SK-N-SH (cell line): ENCODE data around the gene KERA. TPM values are rescaled to one million over a fixed set of nuclear protein-coding genes. Genes with fewer than 3 reads are reported as not detected.

ENCODE experiments used
- CTCF ChIA-PET: fragments of 300-600, 350-600 bp; formaldehyde crosslinking; extraction: SDS; loops from one replicate; lab custom pipeline; 2021; lab: Yijun Ruan, JAX
- POLR2A ChIA-PET: fragments of 350-600 bp; sonication (Branson Sonifier 250); formaldehyde crosslinking; extraction: SDS; loops from one replicate; lab custom pipeline; 2020; ENCODE audit warnings: antibody characterized with exemption, inconsistent platforms; lab: Yijun Ruan, JAX
- DNase-seq: peaks from one replicate; pipeline ENCODE4 v3.0.0; 2012
- H2AFZ ChIP-seq: fragments of 200-600 bp; sonication (generic); 2 replicates; pipeline ENCODE4 v1.8.1; 2016; ENCODE audit warnings: antibody characterized with exemption, mild to moderate bottlenecking, low read depth
- H3F3A ChIP-seq: fragments of 200-600 bp; sonication (generic); replicated peaks from 2 replicates; pipeline ENCODE3; 2016; ENCODE audit warnings: antibody characterized with exemption, mild to moderate bottlenecking; ENCODE audit not compliant: insufficient read depth
- H3K27ac ChIP-seq, 2 experiments: fragments of 200-500 bp in 1 of 2; fragments of 200-600 bp in 1 of 2; sonication (Bioruptor generic) in 1 of 2; sonication (generic), shearing (Covaris generic) in 1 of 2; 2 replicates each; pipeline versions ENCODE4 v1.5.1 to v1.6.1; 2014 to 2016; ENCODE audit warnings: low read depth in 2 of 2, inconsistent platforms in 1 of 2, low read length in 1 of 2, mild to moderate bottlenecking in 1 of 2, mixed read lengths in 1 of 2
- H3K27me3 ChIP-seq: fragments of 200-600 bp; sonication (generic), shearing (Covaris generic); 2 replicates; pipeline ENCODE4 v1.6.1; 2016; ENCODE audit warnings: mixed run types; ENCODE audit not compliant: insufficient read depth
- H3K36me3 ChIP-seq, 2 experiments: fragments of 200-500 bp in 1 of 2; fragments of 200-600 bp in 1 of 2; sonication (Bioruptor generic) in 1 of 2; sonication (generic) in 1 of 2; replicated peaks in 1 of 2; 2 replicates each; pipeline versions ENCODE3 to v1.5.1; 2014 to 2016; ENCODE audit warnings: low read length in 1 of 2, mild to moderate bottlenecking in 1 of 2; ENCODE audit not compliant: insufficient read depth in 2 of 2, control insufficient read depth in 1 of 2
- H3K4me1 ChIP-seq, 2 experiments: fragments of 200-500 bp in 1 of 2; fragments of 200-600 bp in 1 of 2; sonication (Bioruptor generic) in 1 of 2; sonication (generic), shearing (Covaris generic) in 1 of 2; 2 replicates each; pipeline versions ENCODE4 v1.5.1 to v1.6.1; 2014 to 2016; ENCODE audit warnings: low read depth in 1 of 2, low read length in 1 of 2, mixed run types in 1 of 2; ENCODE audit not compliant: insufficient read depth in 2 of 2, control insufficient read depth in 1 of 2
- H3K4me2 ChIP-seq: fragments of 200-600 bp; sonication (generic), shearing (Covaris generic); 2 replicates; pipeline ENCODE4 v1.6.1; 2017; ENCODE audit warnings: mixed run types
- H3K4me3 ChIP-seq, 2 experiments: fragments of 200-500 bp in 1 of 2; fragments of 200-600 bp in 1 of 2; sonication (Bioruptor generic) in 1 of 2; sonication (generic), shearing (Covaris generic) in 1 of 2; 2 replicates each; pipeline versions ENCODE4 v1.5.1 to v1.8.1; 2014 to 2016; ENCODE audit warnings: low read depth in 2 of 2, inconsistent platforms in 1 of 2, low read length in 1 of 2, mild to moderate bottlenecking in 1 of 2, mixed read lengths in 1 of 2, moderate library complexity in 1 of 2
- H3K79me2 ChIP-seq: fragments of 200-600 bp; sonication (generic); 2 replicates; pipeline ENCODE4 v1.8.1; 2017; ENCODE audit warnings: mild to moderate bottlenecking; ENCODE audit not compliant: insufficient read depth
- H3K9ac ChIP-seq: fragments of 200-600 bp; sonication (generic); 2 replicates; pipeline ENCODE4 v1.6.1; 2017; ENCODE audit warnings: mixed run types
- H3K9me2 ChIP-seq: fragments of 200-600 bp; sonication (generic); 2 replicates; pipeline ENCODE4 v1.6.1; 2017; ENCODE audit warnings: mixed run types
- H3K9me3 ChIP-seq: fragments of 200-600 bp; sonication (generic); 2 replicates; pipeline ENCODE4 v1.6.1; 2017; ENCODE audit warnings: mixed run types, mild to moderate bottlenecking, moderate library complexity
- H4K20me1 ChIP-seq: fragments of 200-600 bp; sonication (generic); 2 replicates; pipeline ENCODE4 v1.6.1; 2017; ENCODE audit warnings: mild to moderate bottlenecking, mixed run types; ENCODE audit not compliant: insufficient read depth
- EP300 ChIP-seq, 2 experiments: IDR thresholded peaks; 2 replicates each; pipeline versions ENCODE4 v1.4.0 to v1.6.1; 2012; ENCODE audit warnings: borderline replicate concordance in 1 of 2, low read depth in 1 of 2, low read length in 1 of 2
- FOXM1 ChIP-seq: IDR thresholded peaks from 2 replicates; pipeline ENCODE4 v1.4.0; 2012; ENCODE audit warnings: low read depth, mild to moderate bottlenecking
- MEF2A ChIP-seq: IDR thresholded peaks from 2 replicates; pipeline ENCODE4 v1.4.0; 2012; ENCODE audit warnings: low read depth, borderline replicate concordance
- MXI1 ChIP-seq: IDR thresholded peaks from 2 replicates; pipeline ENCODE4 v1.6.1; 2012; ENCODE audit warnings: mild to moderate bottlenecking, low read depth, low read length, improper control_type of control experiment
- POLR2AphosphoS5 ChIP-seq: IDR thresholded peaks from 2 replicates; pipeline ENCODE4 v1.6.1; 2012; ENCODE audit warnings: low read depth, low read length
- RAD21 ChIP-seq: IDR thresholded peaks from 2 replicates; pipeline ENCODE4 v1.6.1; 2012; ENCODE audit warnings: mild to moderate bottlenecking, low read length
- SIN3A ChIP-seq: IDR thresholded peaks from 2 replicates; pipeline ENCODE4 v1.6.1; 2012; ENCODE audit warnings: low read depth, mild to moderate bottlenecking, low read length, moderate library complexity, borderline replicate concordance
- SMC3 ChIP-seq: IDR thresholded peaks from 2 replicates; pipeline ENCODE4 v1.6.1; 2012; ENCODE audit warnings: low read depth, low read length, improper control_type of control experiment
- TAF1 ChIP-seq: IDR thresholded peaks from 2 replicates; pipeline ENCODE4 v1.6.1; 2012; ENCODE audit warnings: low read depth, mild to moderate bottlenecking, low read length, moderate library complexity, borderline replicate concordance
- TCF12 ChIP-seq: IDR thresholded peaks from 2 replicates; pipeline ENCODE4 v1.4.0; 2012
- TEAD4 ChIP-seq: IDR thresholded peaks from 2 replicates; pipeline ENCODE4 v1.4.0; 2012; ENCODE audit warnings: mild to moderate bottlenecking, borderline replicate concordance; ENCODE audit not compliant: insufficient read depth
- WGBS: methylation state at CpG from one replicate; pipeline ENCODE4 v1.1.6; 2017; ENCODE audit warnings: low lambda C conversion rate; 5-methylcytosine and 5-hydroxymethylcytosine counted together
- polyA plus RNA-seq, 3 experiments: library from polyadenylated mRNA; depleted of rRNA; stranded (reverse); fragments of >200 nt; gene quantifications; 2 replicates each; pipeline ENCODE4 v1.2.3, GENCODE V29; 2012
- TF ChIP-seq, protein P1 (sequence below): IDR thresholded peaks from 2 replicates; pipeline ENCODE4 v1.4.0; 2012; ENCODE audit warnings: low read depth
- TF ChIP-seq, protein P2 (sequence below): IDR thresholded peaks from 2 replicates; pipeline ENCODE4 v1.6.1; 2012; ENCODE audit warnings: mild to moderate bottlenecking, low read depth, low read length, moderate library complexity
- TF ChIP-seq, protein P3 (sequence below): IDR thresholded peaks from 2 replicates; pipeline ENCODE4 v1.4.0; 2012; ENCODE audit warnings: low read depth, borderline replicate concordance
- TF ChIP-seq, protein P4 (sequence below): fragments of 200-600 bp; sonication (generic); IDR thresholded peaks from 2 replicates; pipeline ENCODE4 v1.6.1; 2017; ENCODE audit warnings: antibody characterized with exemption, mild to moderate bottlenecking, moderate library complexity
- TF ChIP-seq, protein P5 (sequence below): IDR thresholded peaks from 2 replicates; pipeline ENCODE4; 2012

Gene KERA
- polyA plus RNA-seq, 1 of the 3 experiments (the other 2 are of a cell fraction) = not detected

DNA sequence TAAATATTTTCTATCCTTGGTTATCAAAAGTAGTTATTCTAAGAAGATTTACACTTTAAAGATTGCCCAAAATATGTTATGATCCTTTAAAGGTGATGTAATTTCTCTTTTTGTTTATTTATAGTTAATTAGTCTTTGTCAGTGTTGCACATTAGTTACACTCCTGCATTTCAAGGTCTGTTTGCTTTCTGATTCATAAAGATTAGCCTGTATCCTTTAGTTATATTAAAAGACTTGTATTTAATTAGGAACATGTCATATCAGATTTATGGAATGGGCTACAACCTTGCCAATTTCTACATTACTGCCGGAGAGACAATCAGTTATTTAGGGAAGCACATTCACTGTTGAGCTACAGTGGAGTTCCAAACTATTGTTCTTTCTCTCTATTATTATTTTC lies 56.5 kb downstream of the KERA start:
- TF ChIP-seq EP300 (IDR thresholded peaks at IDR 0.05; ENCODE audit: borderline replicate concordance in 1 of 2, low read depth in 1 of 2, low read length in 1 of 2) (no peak), SMC3 (no peak), POLR2AphosphoS5 (no peak), TCF12 (peak; percentile 20; the same call in 1 of the 2 replicates), MXI1 (no peak), TAF1 (no peak), SIN3A (no peak), MEF2A (no peak), RAD21 (no peak), FOXM1 (no peak), TEAD4 (no peak)
- TF ChIP-seq, protein P1, sequence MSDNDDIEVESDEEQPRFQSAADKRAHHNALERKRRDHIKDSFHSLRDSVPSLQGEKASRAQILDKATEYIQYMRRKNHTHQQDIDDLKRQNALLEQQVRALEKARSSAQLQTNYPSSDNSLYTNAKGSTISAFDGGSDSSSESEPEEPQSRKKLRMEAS = no peak
- TF ChIP-seq, protein P2, sequence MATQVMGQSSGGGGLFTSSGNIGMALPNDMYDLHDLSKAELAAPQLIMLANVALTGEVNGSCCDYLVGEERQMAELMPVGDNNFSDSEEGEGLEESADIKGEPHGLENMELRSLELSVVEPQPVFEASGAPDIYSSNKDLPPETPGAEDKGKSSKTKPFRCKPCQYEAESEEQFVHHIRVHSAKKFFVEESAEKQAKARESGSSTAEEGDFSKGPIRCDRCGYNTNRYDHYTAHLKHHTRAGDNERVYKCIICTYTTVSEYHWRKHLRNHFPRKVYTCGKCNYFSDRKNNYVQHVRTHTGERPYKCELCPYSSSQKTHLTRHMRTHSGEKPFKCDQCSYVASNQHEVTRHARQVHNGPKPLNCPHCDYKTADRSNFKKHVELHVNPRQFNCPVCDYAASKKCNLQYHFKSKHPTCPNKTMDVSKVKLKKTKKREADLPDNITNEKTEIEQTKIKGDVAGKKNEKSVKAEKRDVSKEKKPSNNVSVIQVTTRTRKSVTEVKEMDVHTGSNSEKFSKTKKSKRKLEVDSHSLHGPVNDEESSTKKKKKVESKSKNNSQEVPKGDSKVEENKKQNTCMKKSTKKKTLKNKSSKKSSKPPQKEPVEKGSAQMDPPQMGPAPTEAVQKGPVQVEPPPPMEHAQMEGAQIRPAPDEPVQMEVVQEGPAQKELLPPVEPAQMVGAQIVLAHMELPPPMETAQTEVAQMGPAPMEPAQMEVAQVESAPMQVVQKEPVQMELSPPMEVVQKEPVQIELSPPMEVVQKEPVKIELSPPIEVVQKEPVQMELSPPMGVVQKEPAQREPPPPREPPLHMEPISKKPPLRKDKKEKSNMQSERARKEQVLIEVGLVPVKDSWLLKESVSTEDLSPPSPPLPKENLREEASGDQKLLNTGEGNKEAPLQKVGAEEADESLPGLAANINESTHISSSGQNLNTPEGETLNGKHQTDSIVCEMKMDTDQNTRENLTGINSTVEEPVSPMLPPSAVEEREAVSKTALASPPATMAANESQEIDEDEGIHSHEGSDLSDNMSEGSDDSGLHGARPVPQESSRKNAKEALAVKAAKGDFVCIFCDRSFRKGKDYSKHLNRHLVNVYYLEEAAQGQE = no peak
- TF ChIP-seq, protein P3, sequence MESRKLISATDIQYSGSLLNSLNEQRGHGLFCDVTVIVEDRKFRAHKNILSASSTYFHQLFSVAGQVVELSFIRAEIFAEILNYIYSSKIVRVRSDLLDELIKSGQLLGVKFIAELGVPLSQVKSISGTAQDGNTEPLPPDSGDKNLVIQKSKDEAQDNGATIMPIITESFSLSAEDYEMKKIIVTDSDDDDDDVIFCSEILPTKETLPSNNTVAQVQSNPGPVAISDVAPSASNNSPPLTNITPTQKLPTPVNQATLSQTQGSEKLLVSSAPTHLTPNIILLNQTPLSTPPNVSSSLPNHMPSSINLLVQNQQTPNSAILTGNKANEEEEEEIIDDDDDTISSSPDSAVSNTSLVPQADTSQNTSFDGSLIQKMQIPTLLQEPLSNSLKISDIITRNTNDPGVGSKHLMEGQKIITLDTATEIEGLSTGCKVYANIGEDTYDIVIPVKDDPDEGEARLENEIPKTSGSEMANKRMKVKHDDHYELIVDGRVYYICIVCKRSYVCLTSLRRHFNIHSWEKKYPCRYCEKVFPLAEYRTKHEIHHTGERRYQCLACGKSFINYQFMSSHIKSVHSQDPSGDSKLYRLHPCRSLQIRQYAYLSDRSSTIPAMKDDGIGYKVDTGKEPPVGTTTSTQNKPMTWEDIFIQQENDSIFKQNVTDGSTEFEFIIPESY = no peak
- TF ChIP-seq, protein P4, sequence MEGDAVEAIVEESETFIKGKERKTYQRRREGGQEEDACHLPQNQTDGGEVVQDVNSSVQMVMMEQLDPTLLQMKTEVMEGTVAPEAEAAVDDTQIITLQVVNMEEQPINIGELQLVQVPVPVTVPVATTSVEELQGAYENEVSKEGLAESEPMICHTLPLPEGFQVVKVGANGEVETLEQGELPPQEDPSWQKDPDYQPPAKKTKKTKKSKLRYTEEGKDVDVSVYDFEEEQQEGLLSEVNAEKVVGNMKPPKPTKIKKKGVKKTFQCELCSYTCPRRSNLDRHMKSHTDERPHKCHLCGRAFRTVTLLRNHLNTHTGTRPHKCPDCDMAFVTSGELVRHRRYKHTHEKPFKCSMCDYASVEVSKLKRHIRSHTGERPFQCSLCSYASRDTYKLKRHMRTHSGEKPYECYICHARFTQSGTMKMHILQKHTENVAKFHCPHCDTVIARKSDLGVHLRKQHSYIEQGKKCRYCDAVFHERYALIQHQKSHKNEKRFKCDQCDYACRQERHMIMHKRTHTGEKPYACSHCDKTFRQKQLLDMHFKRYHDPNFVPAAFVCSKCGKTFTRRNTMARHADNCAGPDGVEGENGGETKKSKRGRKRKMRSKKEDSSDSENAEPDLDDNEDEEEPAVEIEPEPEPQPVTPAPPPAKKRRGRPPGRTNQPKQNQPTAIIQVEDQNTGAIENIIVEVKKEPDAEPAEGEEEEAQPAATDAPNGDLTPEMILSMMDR = no peak
- TF ChIP-seq, protein P5, sequence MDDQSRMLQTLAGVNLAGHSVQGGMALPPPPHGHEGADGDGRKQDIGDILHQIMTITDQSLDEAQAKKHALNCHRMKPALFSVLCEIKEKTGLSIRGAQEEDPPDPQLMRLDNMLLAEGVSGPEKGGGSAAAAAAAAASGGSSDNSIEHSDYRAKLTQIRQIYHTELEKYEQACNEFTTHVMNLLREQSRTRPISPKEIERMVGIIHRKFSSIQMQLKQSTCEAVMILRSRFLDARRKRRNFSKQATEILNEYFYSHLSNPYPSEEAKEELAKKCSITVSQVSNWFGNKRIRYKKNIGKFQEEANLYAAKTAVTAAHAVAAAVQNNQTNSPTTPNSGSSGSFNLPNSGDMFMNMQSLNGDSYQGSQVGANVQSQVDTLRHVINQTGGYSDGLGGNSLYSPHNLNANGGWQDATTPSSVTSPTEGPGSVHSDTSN = peak; percentile 37; the same call in 1 of the 2 replicates
- ChIA-PET POLR2A (no interaction called here), CTCF (no interaction called here)
- WGBS = 39% methylated on average over 1 of the region's 1 CpG
- Histone ChIP-seq H3K27me3 (no peaks in the 10 kb centered on the region), H3F3A (no peaks in the 10 kb centered on the region), H3K4me1 (no peaks in the 10 kb centered on the region; a peak in 1 of 4 replicates), H3K4me3 (no peak overlapping the region), H3K4me2 (no peak overlapping the region), H2AFZ (no peak overlapping the region), H3K9ac (no peak overlapping the region), H3K36me3 (no peaks in the 10 kb centered on the region), H4K20me1 (no peaks in the 10 kb centered on the region), H3K9me3 (no peaks in the 10 kb centered on the region), H3K9me2 (no peaks in the 10 kb centered on the region), H3K79me2 (no peaks in the 10 kb centered on the region), H3K27ac (no peak overlapping the region; a peak in 1 of 4 replicates)
- DNase-seq = no peak
